GM19438 (cell line): ENCODE data around the gene METTL24.
"Not testable (repeated sequence)": the region's sequence is repeated elsewhere in the genome, so short reads cannot be mapped to it uniquely, and the experiment has no call there.

Experiments used
- ATAC-seq: cut with Tn5 transposase; IDR thresholded peaks from one replicate; pipeline ENCODE4 v1.9.1; 2021; ENCODE audit warnings: low read depth; ENCODE audit not compliant: unreplicated experiment

The METTL24 gene

DNA sequence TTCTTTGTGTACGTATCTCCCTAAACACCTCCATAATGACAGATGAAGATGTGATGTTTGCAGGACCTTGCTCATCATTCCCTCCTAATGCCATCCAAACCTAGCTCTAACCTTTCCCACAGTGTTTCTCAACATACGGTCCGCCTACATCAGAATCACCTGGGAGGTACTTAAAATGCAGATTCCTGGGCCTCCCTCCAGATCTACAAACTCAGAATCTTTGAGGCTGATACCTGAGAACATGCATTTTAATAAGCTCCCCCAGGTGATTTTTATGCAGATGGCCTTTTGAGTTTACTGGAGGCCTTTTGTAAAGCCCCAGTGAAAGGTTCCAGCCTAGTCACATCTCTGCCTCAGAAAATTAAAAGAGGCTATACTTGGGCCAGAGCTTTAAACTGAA is 40.5 kb downstream of the METTL24 start:
- ATAC-seq = no peak

DNA sequence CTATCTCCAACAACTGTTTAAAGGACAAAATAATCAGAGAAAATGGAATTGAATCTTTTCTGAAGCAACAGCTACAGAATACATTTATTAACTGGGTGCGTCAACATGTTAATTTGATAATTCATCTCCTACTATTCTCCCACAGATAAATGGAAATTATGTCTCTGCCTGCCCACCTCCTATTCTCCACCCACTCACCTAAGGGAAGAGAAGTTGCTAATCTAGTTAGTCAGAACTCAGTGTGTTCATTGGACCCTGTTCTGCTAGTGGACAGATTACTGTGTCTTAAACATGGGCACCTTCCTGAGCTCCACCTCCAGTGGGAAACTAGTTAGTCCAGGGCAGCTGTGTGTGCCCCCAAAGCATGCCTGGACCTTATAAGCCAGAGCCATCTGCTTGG is 41.0 kb downstream of the METTL24 start:
- no peak for ATAC-seq

DNA sequence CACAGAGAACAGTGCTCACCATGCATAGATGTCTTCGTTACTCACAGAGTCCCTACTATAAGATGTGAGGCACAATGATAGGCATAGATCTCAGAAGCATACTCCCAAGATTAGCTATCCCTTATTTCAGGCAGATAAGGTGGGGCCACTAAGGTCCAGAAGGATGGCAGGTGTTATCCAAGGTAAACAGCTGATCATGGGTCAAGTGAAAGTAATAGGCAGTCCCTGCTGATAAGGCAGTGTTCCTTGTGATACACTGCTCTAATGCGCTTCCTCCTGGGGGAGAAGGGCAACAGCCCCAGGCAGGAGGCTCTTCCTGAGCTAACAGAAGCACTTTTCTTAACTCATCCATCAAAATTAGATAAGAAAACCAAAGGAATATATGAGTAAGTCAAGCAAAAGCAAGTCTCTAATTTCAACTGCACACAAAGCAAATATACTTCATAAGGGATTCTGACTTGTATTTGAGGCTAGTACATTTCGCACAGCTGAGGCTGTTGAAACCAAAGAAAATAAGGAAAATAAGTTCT is 42.2 kb downstream of the METTL24 start:
- ATAC-seq = no peak

DNA sequence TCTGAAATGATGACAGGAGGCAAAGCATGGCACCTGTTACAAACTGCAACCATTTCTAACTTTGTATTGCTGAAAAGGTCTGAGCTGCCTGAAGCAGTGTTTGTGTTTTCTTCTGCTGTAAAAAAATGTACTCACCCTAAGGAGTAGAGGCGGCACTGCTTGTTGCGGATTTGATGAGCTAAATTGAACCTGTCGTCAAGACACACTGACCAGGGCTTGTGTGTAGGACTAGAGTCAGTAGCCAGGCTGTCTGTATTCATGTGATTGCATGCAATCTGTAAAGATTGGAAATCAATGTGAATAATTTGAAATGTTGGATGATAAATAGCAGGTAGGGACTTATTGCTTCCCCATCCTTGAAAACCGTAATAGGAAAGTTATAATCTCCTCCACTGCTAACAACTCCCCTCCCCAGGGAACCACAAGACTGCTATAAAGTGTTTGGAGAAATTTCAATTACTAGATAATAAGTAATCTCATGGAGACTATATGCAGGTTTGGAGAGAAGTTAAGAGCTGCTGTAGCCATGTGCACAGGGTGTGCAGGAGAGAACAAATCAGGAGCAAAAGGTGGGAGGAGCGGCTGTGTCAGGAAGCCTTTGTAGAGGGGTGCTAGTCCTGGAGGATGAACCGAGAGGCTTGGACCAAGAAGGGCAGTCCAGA is 42.8 kb downstream of the METTL24 start:
- ATAC-seq = no peak

DNA sequence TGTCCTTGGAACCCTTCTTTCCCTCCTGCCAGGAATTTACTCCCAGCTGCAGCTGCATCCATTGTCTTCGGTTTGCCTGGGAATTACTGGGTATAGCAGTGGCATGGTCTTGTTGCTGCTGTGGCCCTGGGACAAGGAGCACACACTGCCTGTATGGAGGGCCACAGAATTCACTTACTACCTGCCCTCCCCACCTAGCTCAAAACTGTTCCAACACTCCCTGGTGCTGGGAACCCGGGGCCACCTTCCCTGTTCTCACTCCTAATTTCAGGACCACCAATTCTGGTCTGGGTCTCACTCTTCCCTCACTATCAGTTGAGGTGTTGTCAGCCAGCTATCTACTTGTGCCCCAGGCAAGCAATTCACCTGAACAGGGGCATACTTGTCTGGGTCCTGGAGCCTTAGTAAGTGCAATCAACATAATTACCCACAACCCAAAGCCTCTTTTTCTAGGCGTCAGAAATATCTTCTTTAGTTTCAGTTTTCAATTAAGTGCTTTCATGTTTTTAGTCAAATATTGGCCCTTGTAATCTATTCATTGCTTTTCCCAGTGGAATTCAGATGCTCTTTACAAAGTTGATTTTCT is 47.2 kb downstream of the METTL24 start:
- ATAC-seq = no peak

DNA sequence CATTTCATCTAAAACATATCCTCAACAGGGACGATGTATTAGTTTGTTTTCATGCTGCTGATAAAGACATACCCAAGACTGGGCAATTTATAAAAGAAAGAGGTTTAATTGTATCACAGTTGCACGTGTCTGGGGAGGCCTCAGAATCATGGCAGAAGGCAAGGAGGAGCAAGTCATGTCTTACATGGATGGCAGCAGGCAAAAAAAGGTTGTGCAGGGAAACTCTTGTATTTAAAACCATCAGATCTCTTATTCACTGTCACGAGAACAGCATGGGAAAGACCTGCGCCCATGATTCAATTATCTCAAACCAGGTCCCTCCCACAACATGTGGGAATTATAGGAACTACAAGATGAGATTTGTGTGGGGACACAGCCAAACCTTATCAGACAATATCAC is 48.7 kb downstream of the METTL24 start:
- ATAC-seq = not testable (repeated sequence)

DNA sequence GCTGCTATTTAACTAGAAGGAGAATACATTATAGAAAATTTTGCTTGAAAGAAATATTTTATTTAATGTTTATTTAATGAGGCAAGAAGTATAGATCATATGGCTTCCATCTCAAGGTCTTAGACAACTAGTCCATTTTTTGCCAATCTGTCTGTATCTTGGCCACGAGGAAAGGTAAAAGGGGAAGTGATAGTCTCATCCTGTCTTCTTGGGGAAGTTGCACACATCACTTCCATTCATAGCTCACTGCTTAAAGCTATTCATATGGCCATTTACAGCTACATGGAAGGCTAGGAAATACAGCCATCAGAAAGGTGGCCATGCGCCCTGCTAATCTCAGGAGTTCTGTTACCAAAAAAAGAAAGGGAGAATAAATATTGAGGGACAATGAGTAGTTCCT is 50.8 kb downstream of the METTL24 start:
- no peak for ATAC-seq

DNA sequence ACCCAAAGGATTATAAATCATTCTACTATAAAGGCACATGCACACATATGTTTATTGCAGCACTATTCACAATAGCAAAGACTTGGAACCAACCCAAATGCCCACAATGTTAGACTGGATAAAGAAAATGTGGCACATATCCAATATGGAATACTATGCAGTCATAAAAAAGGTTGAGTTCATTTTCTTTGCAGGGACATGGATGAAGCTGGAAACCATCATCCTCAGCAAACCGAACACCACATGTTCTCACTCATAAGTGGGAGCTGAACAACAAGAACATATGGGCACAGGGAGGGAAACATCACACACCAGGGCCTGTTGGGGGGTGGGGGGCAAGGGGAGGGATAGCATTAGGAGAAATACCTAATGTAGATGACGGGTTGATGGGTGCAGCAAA is 52.3 kb downstream of the METTL24 start:
- not testable (repeated sequence) for ATAC-seq

DNA sequence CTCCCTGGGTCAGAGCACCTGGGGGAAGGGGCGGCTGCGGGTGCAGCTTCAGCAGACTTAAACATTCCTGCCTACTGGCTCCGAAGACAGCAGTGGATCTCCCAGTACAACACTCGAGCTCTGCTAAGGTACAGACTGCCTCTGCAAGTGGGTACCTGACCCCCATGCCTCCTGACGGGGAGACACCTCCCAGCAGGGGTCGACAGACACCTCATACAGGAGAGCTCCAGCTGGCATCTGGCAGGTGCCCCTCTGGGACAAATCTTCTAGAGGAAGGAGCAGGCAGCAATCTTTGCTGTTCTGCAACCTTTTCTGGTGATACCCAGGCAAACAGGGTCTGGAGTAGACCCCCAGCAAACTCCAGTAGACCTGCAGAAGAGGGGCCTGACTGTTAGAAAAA is 54.5 kb downstream of the METTL24 start:
- ATAC-seq = not testable (repeated sequence)

DNA sequence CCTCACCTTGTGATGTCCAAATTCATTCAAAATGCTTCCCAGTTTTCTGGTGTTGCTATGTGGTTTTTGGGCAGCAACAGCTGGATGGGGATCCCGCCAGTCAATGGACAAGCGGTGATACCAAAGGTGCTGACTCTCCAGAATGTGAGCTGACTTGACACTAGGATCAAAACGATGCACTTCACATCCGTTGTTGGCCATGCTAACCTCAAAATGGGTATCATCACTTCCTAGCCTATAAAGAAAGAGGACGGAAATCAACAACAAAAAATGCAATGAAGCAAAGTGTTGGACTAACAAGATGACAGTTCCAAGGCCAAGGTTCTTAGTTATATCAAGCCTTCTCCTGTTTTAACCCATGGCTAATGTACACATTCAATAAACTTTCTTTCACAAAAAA is 59.2 kb downstream of the METTL24 start:
- no peak for ATAC-seq

DNA sequence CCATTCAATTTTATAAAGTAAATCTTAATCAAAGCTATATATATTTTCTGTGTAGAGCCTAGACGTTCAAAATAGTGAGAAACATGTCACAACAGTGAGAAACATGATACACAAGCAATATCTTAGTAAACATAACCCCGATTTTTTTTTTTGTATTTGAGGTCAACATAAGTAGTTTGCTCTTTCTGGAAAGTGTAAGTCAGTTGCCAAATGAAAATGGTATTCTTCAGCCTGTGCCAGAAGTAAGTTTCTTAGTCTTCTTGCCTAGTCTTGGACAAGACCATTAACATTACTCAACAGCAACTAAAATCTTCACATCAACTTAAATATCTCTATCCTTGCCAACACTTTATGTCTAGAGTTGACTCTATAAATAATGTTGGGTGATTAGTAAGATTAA is 59.7 kb downstream of the METTL24 start:
- ATAC-seq = no peak

DNA sequence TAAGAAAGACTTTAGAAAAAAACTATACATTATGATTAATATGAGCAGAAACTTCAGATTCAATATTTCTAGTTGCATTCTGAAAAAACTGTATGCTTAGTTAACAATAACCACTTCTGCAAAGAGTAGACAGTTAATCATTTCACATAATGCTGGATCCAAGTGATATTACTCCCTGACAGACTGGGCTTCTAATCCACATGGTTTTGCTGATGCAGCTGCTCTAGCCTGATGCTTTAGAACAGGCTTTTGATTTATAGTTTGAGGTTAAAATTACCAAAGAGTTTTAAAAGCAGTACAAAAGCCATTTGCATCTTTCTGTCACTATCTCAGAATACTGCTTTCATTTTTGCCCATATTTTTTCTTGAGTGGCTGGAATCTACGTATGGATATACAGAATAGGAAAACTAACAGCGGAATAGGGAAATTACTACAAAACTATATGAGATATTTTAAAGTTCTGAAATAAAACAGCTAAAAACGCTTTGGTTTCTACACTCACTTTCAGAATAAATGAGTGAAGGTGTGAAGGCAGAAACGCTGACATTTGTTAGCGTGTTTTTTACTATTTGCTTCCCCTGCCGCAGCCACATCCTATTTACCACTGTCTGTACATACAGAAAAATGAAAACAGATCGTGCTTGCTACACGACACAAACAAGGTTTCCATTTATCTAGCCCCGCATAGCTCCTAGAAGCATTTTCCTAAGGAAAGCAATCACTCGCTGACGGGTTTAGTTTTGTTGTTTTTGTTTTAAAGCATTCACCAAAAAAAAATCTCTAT is 61.7 kb downstream of the METTL24 start:
- ATAC-seq = no peak

DNA sequence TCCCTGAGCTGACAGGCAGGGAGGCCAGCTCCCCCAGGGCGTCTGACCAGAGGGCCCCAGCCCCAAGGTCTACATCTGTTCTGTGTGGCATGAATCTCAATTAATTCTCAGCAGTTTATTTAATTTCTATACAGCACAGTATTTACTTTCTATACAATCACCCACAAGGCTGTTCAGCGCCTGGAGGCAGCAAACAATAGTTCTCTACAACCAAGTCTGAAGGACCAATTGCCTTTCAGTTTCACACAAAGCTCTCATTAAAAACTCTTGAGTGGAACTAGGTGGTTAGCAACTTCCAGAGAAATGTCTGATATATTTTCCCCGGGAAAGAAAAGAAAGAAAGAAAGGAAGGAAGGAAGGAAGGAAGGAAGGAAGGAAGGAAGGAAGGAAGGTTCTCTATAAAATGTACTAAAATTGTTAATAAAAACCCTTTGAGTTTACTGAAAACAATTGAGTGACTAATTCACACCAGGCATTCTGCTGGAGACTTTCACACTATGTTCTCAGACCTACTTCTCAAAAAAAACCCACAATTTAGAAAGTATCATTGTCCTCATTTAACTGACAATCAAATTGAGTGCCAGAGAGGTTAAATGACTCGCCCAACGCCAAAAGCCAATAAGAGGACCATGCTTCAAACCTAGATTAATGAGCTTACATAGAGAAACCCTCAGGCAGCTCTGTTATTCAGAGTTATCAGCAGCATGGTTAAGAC is 62.5 kb downstream of the METTL24 start:
- ATAC-seq = no peak

DNA sequence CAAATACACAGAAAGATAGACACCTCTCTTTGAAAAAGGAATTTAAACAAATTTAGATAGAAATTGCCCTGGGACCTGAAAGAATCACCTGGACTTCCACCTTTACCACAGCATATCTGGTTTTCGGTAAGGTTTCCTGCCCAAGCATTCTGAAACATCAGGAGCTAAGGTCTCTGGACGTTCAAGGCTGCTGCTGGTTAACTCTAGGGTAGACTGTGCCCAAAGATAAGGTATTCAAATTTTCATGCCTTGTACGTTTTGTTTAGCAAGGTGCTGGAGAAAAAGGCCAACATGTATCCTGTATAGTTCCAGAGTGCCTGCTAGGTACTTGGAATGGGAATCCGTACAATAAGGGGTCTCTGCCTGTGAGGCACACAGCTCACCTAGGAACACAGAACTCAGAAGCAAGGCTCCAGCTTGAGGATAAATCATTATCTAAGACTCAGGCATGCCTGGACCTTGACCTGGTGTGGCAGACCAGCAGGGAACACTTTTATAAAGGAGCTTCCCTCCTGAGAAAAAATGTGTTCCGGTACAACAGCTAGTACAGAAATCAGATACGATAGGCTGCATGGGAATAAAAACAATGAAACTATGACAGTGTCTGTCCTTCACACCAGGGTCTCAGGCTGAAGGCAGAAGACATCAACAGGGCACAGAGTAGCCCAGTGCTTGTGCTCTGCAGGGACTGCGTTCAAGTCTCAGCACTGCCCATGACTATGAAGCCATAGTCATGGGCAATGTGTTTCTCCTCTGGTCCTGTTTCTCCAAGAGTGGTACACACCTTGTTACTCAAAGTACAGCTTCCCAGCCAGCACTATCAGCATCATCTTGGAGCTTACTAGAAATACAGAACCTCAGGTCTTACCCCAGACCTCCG is 70.4 kb downstream of the METTL24 start:
- ATAC-seq = no peak

DNA sequence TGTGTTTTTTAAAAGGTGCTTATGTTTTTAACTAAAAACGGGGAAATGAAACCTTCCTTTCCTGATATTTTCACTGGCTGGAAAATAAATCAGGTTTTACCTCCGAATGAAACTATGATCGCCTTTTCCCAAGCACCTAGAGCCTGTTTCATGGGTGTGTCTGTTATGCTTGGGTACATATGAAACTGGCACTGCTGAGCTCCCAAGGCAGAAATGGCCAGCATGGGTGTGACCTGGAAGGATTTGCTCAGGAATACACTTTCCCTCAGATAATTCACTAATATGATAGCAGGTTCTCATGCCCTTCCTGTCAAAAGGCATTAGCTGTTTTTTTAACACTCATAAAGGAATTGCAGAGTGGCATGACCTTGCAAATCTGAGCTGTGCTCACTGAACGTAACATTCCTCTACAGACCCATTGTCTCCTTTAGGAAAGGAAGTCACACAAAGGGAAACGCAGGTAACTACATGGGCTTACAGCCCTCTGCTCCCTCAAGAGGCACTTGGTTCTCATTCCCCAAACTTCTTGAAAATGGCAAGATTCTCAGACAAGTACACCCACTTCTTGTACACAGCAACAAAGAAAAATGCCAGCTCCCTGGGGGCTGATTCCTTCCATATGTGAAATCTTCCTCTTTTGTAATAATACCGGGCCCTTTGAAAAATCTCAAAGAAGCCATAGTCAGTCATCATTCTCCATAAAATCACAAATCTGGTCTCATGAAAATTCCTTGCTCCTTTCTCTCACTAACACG is 72.7 kb downstream of the METTL24 start:
- no peak for ATAC-seq

DNA sequence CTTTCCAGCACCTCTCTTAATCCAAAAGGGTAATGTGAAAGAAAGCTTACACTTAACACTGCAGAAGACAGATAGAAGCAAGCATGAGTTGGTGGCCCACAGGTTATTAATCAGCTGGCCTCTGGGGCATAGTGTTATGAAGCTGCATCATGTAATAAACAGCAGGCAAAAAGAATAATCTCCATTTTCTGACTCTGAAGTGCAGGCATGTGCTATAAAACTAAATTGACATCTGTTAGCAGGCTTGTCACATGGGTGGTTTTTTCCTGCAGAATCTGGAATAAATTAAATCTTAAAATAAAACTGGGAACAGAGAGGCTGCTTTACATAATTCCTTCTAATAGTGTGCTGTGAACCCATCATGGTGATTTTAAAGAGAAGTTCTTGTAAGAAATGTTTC is 73.3 kb downstream of the METTL24 start:
- no peak for ATAC-seq

DNA sequence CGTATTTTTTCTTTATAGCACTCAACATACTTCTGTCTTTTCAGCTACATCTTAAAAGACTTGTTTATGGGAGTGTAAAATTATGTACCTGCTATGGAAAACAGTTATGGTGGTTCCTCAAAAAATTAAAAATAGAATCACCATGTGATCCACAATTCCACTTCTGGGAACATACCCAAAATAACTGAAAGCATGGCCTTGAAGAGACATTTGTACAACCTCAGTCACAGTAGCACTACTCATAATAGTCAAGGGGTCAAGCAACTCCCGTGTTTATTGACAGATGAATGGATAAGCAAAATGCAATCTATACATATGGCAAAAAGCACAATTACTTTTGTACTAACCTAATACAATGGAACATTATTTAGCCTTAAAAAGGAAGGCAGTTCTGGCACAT is 74.5 kb downstream of the METTL24 start:
- ATAC-seq = no peak

DNA sequence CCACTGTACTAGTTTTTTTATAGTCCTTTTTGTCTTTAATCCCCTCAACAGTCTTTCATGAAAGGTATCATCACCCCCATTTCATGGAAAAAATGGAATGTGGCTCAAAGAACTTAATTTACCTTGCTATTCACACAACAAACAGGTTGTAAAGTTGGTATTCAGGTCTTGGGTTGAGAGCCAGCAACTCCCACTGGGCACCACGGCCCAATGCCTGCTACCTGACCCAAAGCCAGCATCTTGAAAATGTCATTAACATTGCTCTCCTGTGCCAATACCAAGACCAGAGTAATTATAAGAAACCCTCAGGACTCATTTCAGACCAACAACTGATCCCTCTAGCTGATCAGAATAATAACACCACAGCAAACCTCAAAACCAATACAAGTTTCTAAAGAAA is 75.7 kb downstream of the METTL24 start:
- no peak for ATAC-seq

DNA sequence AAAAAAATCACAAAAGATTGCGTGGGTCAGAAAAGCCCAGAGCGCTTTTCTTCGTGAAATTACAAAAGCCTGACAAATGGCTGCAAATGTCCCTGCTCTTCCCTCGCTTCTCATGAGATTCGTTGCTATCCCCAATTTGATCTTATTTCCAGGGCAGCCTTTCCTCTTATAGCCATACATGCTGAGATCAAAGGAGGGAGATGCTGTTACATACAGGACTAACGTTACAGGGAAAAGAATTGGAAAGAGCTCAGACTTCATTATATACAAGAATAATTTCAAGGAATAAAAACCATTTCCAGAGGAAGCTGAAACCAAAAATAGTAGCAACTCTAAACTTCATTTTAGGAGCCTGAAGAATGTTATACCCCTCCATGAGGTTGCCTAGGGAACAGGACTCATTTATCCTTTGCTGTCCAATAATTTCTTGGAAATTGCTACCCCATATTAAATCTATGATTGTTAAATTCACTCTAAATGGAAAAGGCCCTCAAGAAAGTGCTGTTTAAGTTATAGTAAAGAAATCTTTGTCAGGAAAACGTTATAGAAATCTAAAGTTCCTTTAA is 81.0 kb downstream of the METTL24 start:
- ATAC-seq = no peak
